ENCODE measurements around the gene PFKFB3.

GRCh38 chr10:6228647-6229046 is 25.9 kb downstream of the PFKFB3 start:
- no peak for TF ChIP-seq EP300 (IDR thresholded peaks at IDR 0.05)
- TF ChIP-seq, protein P1, sequence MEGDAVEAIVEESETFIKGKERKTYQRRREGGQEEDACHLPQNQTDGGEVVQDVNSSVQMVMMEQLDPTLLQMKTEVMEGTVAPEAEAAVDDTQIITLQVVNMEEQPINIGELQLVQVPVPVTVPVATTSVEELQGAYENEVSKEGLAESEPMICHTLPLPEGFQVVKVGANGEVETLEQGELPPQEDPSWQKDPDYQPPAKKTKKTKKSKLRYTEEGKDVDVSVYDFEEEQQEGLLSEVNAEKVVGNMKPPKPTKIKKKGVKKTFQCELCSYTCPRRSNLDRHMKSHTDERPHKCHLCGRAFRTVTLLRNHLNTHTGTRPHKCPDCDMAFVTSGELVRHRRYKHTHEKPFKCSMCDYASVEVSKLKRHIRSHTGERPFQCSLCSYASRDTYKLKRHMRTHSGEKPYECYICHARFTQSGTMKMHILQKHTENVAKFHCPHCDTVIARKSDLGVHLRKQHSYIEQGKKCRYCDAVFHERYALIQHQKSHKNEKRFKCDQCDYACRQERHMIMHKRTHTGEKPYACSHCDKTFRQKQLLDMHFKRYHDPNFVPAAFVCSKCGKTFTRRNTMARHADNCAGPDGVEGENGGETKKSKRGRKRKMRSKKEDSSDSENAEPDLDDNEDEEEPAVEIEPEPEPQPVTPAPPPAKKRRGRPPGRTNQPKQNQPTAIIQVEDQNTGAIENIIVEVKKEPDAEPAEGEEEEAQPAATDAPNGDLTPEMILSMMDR (IDR thresholded peaks at IDR 0.05), result no peak
- no peak for TF ChIP-seq POLR2A (IDR thresholded peaks at IDR 0.05)
- no peak for TF ChIP-seq POLR2AphosphoS5 (IDR thresholded peaks at IDR 0.05)

Data from gastroesophageal sphincter (tissue), 3 donors.